OCI-LY3 (cell line): ENCODE results near the gene FCER1G.

Experiments used
- H2AFZ ChIP-seq: fragments of 200-600, 300-600 bp; shearing (Covaris generic); 2 replicates; pipeline ENCODE4 v1.6.0; 2014; ENCODE audit warnings: antibody characterized with exemption, low read depth, low read length
- H3K27ac ChIP-seq: fragments of 200-600, 300-600 bp; sonication (generic); 2 replicates; pipeline ENCODE4 v1.5.1; 2014; ENCODE audit warnings: mild to moderate bottlenecking, low read length, moderate library complexity, mixed read lengths
- H3K27me3 ChIP-seq: fragments of 200-600, 300-600 bp; sonication (generic); 2 replicates; pipeline ENCODE4 v1.6.1; 2014; ENCODE audit warnings: low read depth, low read length, mixed read lengths
- H3K36me3 ChIP-seq: fragments of 200-600, 300-600 bp; sonication (generic); replicated peaks from 2 replicates; pipeline ENCODE3; 2014; ENCODE audit warnings: low read depth, low read length, mixed read lengths
- H3K4me1 ChIP-seq: fragments of 300-600, 200-600 bp; sonication (generic); 2 replicates; pipeline ENCODE4 v1.6.1; 2014; ENCODE audit warnings: low read length, mixed read lengths
- H3K4me2 ChIP-seq: fragments of 200-600, 300-600 bp; sonication (generic); 2 replicates; pipeline ENCODE4 v1.6.1; 2014; ENCODE audit warnings: low read length, mixed read lengths
- H3K4me3 ChIP-seq: fragments of 300-600, 200-600 bp; sonication (generic); 2 replicates; pipeline ENCODE4 v1.5.1; 2014; ENCODE audit warnings: antibody characterized with exemption, mild to moderate bottlenecking, low read length, moderate library complexity
- H3K79me2 ChIP-seq: fragments of 300-600, 200-600 bp; shearing (Covaris generic); 2 replicates; pipeline ENCODE4 v1.6.1; 2014; ENCODE audit warnings: mild to moderate bottlenecking, low read length, mixed read lengths
- H3K9ac ChIP-seq: fragments of 300-600, 200-600 bp; shearing (Covaris generic); 2 replicates; pipeline ENCODE4 v1.6.0; 2014; ENCODE audit warnings: mild to moderate bottlenecking, low read length, moderate library complexity
- H3K9me3 ChIP-seq: fragments of 200-600, 300-600 bp; shearing (Covaris generic); 2 replicates; pipeline ENCODE4 v1.6.1; 2014; ENCODE audit warnings: low read length, mixed read lengths; ENCODE audit not compliant: insufficient read depth
- H4K20me1 ChIP-seq: fragments of 200-600, 300-600 bp; sonication (generic); 2 replicates; pipeline ENCODE4 v1.6.1; 2016; ENCODE audit warnings: low read length, mixed read lengths; ENCODE audit not compliant: insufficient read depth
- CTCF ChIP-seq: fragments of 200-600, 300-600 bp; sonication (generic); IDR thresholded peaks from 2 replicates; pipeline ENCODE4 v1.5.1; 2014; ENCODE audit warnings: antibody characterized with exemption, low read length, low read depth
- EZH2phosphoT487 ChIP-seq: fragments of 200-600 bp; shearing (Covaris generic); IDR thresholded peaks from 2 replicates; pipeline ENCODE4 v1.6.1; 2018; ENCODE audit warnings: antibody characterized with exemption, mixed run types, low read depth

The FCER1G gene

GRCh38 chr1:161235957-161236775 lies 21.1 kb downstream of the FCER1G start:
- Histone ChIP-seq H3K27ac (no peak overlapping the region), H3K36me3 (no peaks in the 10 kb centered on the region), H2AFZ (no peak overlapping the region), H4K20me1 (no peaks in the 10 kb centered on the region), H3K4me1 (no peaks in the 10 kb centered on the region), H3K9ac (no peak overlapping the region), H3K79me2 (no peaks in the 10 kb centered on the region), H3K4me3 (no peak overlapping the region), H3K9me3 (no peaks in the 10 kb centered on the region), H3K4me2 (no peak overlapping the region), H3K27me3 (peaks cover 8% of the 10 kb centered on the region; the same call in 1 of the 2 replicates)
- TF ChIP-seq EZH2phosphoT487 = no peak
- no peak for TF ChIP-seq CTCF

DNA sequence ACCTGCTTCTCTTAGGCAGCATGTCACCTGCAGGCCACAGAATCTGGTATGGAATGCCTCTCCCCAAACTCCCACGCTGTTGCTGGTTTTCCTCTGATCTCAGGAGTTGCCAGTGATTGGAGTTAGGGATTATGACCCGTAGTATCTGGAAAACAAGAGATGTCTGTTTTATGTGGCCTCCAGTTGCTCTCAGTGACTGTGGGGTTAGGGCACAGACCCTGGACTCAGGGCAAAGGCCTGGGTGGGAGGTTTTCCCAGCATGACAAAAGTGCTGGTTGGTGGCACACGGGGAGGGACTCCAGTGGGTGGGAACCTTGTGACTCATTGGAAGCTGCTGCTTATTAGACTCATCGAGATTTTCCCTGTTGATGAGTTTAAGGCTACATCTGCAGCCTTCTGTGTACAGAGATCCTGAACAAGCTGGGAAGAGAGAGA lies 23.0 kb downstream of the FCER1G start, which contains the start of gene NR1I3:
Gene NR1I3, minus strand, starts transcription at position 165 of the 435 bp plus-strand sequence. CDS start 1,638 bp downstream, outside the sequence.
- no peak within 1 kb of the TSS for H3K4me3 ChIP-seq
- H2AFZ ChIP-seq = no peak within 1 kb of the TSS

DNA sequence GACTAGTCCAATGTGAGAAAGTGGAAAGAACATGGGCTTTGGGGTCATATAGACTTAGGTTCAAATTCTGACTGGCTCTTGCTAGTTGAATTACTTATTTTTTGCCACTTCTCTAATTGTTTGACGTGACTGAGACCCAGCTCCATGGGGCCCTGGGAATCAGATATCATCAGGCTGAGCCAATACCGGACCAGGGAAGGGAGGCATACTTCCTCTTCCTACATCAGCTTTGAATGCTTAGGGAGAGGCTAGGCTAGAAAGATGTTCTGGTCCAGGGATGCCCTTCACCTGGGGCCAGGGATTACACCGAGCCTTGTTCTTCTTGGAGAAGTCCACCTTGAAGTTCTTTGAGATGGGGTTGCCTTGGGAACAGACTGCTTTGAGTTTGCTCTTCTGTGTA lies 26.6 kb downstream of the FCER1G start:
- Histone ChIP-seq H3K4me3 (no peak overlapping the region), H3K27ac (no peak overlapping the region), H3K79me2 (no peaks in the 10 kb centered on the region), H3K9ac (no peak overlapping the region), H2AFZ (no peak overlapping the region), H3K4me2 (no peak overlapping the region), H3K27me3 (no peaks in the 10 kb centered on the region), H3K36me3 (no peaks in the 10 kb centered on the region), H4K20me1 (no peaks in the 10 kb centered on the region), H3K4me1 (peaks cover 8% of the 10 kb centered on the region; the same call in 1 of the 2 replicates), H3K9me3 (no peaks in the 10 kb centered on the region)
- no peak for TF ChIP-seq EZH2phosphoT487
- no peak for TF ChIP-seq CTCF

More for the DNA sequence above, 23.0 kb downstream of the FCER1G start, which contains the start of gene NR1I3:
- Histone ChIP-seq H3K9me3 (no peaks in the 10 kb centered on the region), H3K9ac (no peak within 1 kb of the TSS), H3K79me2 (no peaks in the 10 kb centered on the region), H4K20me1 (no peaks in the 10 kb centered on the region), H3K4me1 (peaks cover 8% of the 10 kb centered on the region; the same call in 1 of the 2 replicates), H3K36me3 (no peaks in the 10 kb centered on the region), H3K4me2 (no peak within 1 kb of the TSS), H3K27ac (no peak within 1 kb of the TSS), H3K27me3 (peaks cover 8% of the 10 kb centered on the region; the same call in 1 of the 2 replicates)
- no peak for TF ChIP-seq CTCF
- TF ChIP-seq EZH2phosphoT487 = no peak

DNA sequence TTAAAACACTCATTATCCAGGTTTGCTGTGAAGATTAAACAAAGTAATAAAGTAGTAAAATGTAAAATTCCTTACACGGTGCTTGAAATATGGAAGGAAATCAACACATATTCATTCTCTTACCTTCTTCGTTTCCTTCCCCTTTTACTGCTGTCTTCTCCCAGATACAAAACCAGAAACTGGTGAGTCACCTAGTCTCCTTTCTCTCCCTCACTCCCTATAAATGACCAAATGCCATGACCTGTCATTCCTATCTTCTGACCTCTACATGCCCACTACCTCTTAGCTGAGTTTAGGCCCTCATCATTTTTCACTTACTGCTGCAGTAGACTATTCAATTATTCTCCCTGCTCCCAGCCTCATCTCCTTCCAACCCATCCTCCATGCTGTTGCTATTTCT lies 27.2 kb downstream of the FCER1G start:
- Histone ChIP-seq H3K79me2 (no peaks in the 10 kb centered on the region), H3K27me3 (no peaks in the 10 kb centered on the region), H4K20me1 (no peaks in the 10 kb centered on the region), H3K4me2 (no peak overlapping the region), H2AFZ (no peak overlapping the region), H3K36me3 (no peaks in the 10 kb centered on the region), H3K4me1 (peaks cover 8% of the 10 kb centered on the region; the same call in 1 of the 2 replicates), H3K9ac (no peak overlapping the region), H3K9me3 (no peaks in the 10 kb centered on the region), H3K4me3 (no peak overlapping the region), H3K27ac (no peak overlapping the region)
- no peak for TF ChIP-seq CTCF
- TF ChIP-seq EZH2phosphoT487 = no peak
